HG03378 (cell line): Measurements from ENCODE around the gene MUC5AC.
"Not testable (repeated sequence)": the region's sequence is repeated elsewhere in the genome, so short reads cannot be mapped to it uniquely, and the experiment has no call there.

Source experiments
- ATAC-seq: cut with Tn5 transposase; IDR thresholded peaks from one replicate; pipeline ENCODE4 v1.9.1; 2021; ENCODE audit warnings: mild to moderate bottlenecking, moderate library complexity; ENCODE audit not compliant: unreplicated experiment

The MUC5AC gene

DNA sequence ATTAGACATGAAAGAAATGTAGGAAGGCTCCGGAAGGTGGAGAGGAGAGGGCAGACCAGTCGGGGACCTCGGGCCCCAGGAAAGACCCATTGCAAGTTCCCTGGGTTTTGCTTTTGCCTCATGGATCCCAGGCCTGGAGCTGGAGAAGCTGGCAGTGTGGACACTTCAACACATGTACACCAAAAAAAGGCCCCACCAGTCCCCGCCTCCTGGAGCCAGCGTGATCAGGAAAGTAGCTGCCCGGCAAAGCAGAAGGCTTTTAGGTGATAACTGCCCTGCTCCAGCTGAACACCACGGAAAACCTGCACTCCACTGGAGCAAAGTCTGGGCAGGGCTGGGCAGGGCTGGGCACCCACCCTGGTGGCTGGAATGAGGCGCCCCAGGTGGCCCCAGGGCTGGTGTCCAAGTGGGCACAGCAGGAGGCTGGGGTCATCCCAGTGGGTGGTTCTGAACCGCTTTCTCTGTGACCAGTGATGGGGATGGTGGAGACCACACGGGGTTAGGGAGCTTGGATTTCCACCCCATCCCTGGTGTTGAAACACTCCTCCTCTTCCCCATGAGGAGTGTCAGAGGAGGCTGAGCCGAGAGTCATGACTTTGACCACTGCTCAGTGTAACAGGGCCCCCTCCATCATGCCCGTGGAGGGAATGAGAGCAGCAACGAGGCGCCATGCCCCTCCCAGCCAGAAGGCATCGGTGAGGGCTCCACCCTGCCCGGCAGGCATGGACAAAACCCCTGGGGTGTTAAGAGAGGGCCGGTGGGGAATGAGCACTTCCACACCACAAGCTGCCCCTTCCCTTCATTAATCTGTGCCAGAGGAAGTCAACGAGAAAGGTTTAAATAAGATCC is 16.9 kb upstream of the MUC5AC start:
- ATAC-seq: no peak

GRCh38 chr11:1146365-1146764 is 11.4 kb upstream of the MUC5AC start:
- no peak for ATAC-seq

- ATAC-seq: no peak
Measured at GRCh38 chr11:1147792-1148191, 10.0 kb upstream of the MUC5AC start.

- ATAC-seq: no peak
Measured at GRCh38 chr11:1148752-1149180, 9.0 kb upstream of the MUC5AC start.

DNA sequence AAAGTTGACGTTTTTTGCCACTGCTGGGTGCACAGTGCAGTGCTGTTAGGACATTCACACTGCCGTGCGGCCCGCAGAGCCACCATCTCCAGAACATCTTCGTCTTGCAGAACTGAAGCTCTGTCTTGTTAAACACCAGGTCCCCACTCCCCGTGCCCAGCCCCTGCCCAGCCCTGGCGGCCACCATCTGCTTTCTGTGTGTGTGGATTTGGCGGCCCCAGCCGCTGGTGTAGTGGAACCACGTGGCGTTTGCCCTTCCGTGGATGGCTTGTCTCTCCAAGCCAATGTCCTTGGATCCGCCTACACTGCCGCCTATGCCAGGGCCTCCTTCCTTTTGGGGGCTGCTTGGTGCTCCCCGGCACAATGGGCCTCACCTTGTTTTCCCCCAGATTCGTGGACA is 8.2 kb upstream of the MUC5AC start:
- ATAC-seq: no peak

DNA sequence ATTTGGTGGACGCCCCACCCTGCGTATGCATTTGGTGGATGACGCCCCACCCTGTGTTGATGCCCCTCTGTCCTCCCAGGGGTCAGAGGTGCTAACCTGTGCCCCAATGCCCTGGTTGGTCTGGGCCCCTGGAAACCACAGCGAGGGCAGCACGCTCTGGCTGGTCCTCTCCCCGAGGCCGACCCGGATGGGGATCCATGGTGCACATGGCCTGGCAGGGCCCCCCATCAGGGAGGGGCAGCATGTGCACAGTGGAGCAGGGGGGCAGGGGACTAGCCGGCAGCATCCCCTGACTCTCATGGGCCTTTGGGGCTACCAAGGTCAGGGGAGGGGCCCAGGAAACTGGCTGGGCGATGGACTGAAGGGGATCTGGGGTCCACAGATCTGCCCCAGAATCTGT is 7.6 kb upstream of the MUC5AC start:
- no peak for ATAC-seq

DNA sequence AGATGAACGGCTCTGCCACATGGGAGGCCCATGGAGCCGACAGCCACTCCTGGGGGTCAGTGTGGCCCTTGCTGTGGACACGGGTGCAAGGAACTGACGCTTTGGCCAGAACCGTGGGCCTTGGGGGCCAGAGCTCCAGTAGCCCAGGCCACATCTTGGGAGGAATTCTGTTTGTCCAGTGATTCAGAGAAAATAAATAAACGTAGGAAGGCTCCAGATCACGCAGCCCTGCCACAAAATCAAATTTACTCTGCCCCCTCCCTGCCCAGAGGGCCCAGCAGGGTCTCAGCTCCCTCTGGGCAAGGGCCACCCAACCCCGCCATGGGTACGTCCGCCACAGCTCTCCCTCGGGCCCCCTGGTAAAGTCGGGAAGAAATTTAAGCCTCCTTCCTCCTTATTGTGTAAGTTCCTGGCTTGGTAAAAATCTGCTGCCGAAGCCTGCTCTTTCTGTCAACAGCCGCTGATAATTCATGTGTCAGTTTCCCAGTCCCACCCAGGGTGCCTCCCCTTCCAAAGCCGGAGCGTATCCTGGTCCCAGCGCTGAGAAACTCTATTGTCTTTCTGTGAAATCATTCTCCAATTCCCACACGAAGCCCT is 6.9 kb upstream of the MUC5AC start:
- ATAC-seq: no peak

DNA sequence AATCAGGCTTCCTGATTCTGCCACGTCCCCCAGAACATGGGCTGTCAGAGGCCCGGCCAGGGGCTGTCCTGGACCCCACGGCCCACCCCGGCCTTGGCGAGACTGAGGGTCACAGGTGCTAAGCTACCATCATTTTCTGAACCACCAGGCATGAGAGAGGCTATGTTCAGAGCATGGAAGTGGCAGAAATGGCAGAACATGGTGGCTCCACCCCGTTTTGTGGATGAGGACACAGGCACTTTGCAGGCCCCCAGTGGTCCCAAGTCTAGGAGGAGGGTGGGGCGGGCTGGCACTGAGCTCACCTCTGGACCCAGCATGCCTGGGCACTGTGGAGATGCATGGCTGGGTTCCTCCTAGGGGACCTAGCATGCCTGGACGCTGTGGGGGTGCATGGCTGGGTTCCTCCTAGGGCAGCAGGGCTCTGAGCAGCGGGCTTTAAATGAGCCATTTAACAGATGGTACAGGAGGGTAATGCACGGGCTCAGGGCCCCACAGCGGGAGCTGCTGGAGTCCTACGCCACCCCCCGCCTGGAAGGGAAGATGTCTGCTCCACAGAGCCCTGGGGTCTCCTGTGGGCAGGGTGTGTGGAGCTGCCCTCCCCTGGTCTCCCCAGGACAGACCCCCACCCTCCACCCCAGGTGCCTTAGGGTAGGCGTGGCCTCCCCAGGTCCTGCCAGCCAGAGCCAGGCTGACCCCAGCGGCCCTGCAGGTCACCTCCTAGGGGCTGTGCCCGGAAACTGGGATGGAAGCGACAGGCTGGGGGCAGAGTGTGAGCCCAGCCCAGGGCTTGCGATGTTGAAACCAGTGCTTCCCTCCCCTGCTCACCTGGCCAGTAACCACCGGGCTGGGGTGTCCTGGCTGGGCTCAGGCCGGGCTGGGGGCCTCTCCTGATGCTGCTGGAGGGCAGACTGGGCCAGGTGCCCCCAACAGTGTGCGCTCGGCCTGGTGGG is 6.1 kb upstream of the MUC5AC start:
- ATAC-seq: no peak

- no peak for ATAC-seq
Measured at GRCh38 chr11:1152316-1153104, 5.2 kb upstream of the MUC5AC start.

DNA sequence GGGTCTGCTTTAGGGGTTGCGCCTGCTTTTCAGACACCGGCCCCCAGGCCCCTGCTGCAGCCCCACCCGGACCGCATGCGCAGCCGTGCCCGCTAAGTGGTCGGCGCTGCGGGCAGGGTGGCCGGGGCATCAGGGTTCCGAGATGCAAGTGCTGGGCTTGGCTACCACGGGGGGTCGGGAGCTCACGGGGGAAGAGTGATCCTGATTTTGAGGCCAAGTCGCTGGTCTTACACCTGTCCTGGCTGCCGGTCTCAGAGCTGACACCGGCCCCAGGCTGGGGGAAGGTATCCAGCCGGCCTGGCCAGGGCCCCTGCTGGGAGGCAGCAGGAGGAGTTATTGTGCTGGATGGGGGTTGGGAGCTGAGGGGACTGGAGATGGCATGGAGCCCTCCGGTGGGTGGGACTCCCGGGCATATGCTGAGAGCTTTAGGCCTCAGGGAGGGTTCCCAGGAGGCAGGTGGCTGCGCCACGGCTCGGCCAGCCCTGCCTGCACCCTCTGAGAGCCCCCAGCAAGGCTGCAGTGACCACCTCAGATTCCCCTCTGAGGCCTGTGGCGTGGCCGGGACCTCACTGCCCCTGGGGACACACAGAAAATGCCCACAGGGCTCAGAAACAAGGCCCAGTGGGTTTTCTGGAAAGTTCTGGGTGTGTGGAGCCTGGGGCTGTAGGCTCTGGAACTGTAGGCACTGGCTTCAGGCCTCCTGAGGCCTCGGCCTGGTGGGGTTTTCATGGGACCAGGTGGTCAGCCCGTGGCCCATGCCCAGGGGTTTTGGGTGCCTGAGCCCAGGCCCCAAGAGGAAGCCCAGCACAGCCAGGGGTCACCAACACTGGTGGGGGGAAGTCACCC is 4.4 kb upstream of the MUC5AC start:
- ATAC-seq: no peak

GRCh38 chr11:1153951-1154493 is 3.7 kb upstream of the MUC5AC start:
- no peak for ATAC-seq

- ATAC-seq: not testable (repeated sequence)
Measured at GRCh38 chr11:1154656-1155055, 3.1 kb upstream of the MUC5AC start.

DNA sequence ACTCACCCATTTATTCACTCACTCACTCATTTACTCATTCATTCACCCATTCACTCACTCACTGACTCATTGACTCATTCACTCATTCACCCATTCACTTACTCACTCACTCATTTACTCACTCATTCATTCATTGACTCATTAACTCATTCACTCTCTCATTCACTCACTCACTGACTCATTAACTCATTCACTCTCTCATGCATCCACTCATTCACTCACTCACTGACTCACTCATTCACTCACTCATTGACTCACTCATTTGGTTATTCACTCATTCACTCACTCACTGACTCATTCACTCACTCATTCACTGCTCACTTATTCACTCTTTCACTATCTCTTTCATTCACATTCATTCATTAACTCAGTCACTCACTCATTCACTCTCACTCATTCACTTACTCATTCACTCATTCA is 2.5 kb upstream of the MUC5AC start:
- ATAC-seq: no peak

DNA sequence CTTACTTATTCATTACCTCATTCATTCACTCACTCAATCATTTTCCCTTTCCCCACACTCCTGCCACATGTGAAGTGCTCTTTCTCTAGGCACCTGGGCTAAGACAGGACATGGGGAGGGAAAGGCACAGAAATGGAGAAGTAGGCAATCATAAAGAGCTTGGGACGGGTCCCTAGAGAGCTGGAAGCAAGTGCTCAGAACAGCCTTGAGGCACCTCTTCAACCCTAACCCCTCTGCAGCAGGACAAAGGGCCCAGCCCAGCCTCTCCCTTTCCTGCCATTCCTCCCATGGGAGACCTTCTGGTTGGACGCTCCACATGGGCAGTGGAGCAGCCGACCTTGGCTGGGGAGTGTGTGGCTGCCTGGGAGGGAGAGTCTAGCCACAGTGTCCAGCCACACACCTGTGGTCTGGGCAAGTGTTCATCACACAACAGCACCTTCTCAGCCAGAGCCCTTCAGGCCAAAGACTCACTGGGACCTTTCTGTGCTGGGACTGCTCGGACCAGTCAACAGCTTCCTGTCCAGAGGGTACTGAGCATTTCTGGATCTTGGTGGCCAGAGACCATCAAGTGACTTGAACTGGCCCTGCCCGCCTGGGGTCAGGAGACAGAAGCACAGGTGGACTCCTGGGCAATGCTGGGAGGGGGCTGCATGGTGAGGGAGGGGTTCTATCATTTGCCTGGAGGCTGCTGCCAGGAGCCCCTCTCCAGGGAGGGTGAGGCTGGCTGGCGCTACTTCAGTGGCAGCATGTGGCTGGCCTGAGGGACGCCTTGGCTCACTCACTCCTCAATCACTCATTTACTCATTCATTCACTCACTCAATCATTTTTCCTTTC is 1.0 kb upstream of the MUC5AC start:
- ATAC-seq: no peak

DNA sequence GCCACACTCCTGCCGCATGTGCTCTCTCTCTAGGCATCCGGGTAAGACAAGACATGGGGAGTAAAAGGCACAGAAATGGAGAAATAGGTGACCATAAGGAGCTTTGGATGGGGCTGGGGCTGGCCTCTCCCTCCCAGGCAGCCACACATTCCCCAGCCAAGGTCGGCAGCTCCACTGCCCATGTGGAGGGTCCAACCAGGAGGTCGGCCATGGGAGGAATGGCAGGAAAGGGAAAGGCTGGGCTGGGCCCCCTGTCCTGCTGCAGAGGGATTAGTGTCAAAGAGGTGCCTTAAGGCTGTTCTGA is 460 bp upstream of the MUC5AC start:
- ATAC-seq: no peak

GRCh38 chr11:1158681-1159487 is 1.1 kb downstream of the MUC5AC start:
- ATAC-seq: no peak

DNA sequence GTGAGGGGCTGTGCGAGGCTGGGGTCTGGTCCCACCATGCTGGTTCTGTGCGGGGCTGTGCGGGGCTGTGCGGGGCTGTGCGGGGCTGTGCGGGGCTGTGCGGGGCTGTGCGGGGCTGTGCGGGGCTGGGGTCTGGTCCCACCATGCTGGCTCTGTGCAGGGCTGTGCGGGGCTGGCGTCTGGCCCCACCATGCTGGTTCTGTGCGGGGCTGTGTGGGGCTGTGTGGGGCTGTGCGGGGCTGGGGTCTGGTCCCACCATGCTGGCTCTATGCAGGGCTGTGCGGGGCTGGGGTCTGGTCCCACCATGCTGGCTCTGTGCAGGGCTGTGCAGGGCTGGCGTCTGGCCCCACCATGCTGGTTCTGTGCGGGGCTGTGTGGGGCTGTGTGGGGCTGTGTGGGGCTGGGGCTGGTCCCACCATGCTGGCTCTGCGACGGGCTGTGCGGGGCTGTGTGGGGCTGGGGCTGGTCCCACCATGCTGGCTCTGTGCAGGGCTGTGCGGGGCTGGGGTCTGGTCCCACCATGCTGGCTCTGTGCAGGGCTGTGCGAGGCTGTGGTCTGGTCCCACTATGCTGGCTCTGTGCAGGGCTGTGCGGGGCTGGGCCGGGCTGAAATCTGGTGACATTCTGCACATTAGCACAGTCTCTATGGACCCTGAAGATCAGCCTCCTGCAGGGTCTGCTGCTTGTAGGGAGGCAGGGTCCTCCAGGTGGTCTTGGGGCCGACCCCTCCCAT is 1.9 kb downstream of the MUC5AC start:
- ATAC-seq: not testable (repeated sequence)
